ENCODE results near the gene AFG3L2.
"Not testable (repeated sequence)": the region's sequence is repeated elsewhere in the genome, so short reads cannot be mapped to it uniquely, and the experiment has no call there.

The AFG3L2 gene

GRCh38 chr18:12376754-12377555 lies at the start of gene AFG3L2:
AFG3L2 (minus strand) TSS chr18:12377227; CDS start chr18:12377082, 145 bp downstream.
- DNase-seq (ENCODE audit: low read depth in 3 of 3): peak; percentile 100

DNA sequence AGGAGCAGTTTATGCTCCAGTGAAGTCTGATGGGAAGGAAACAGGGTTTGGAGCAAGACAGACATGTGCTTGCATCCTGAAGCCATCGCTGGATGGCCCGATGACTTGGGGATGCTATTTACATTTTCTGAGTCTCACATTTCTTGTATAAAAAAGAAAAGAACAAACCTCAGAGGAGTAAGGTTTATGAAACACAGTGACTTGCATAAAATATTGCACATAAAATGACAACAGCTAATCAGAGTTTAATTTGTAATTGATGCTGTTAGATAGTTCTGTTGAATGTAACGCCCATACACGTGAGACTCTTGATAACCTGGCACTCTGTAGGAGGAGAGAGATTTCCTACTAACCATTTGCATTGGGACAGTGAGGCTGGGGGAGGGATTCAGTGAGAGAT lies 47.2 kb upstream of the AFG3L2 start:
- DNase-seq (ENCODE audit: low read depth in 3 of 3): no peak

GRCh38 chr18:12423820-12424219 lies 46.8 kb upstream of the AFG3L2 start:
- DNase-seq (ENCODE audit: low read depth in 3 of 3): no peak

GRCh38 chr18:12423393-12423792 lies 46.4 kb upstream of the AFG3L2 start:
- no peak for DNase-seq (ENCODE audit: low read depth in 3 of 3)

- DNase-seq (ENCODE audit: low read depth in 3 of 3): no peak
Measured at GRCh38 chr18:12422936-12423335, 45.9 kb upstream of the AFG3L2 start.

DNA sequence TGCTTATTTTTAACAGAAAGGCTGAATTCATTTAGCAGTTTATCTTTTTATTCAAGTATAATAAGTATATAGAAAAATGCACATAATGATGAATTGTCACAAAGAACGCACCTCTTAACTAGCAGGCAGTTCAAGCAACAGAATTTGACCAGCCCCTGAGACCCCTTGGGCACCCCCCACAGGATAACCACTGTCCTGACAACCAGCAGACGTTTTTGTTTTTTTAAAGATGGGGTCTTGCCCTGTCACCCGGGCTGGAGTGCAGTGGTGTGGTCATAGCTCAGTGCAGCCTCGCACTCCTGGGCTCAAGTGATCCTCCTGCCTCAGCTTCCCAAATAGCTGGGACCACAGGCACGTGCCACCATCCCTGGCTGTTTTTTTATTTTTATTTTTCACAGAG lies 44.7 kb upstream of the AFG3L2 start:
- DNase-seq (ENCODE audit: low read depth in 3 of 3): no peak

DNA sequence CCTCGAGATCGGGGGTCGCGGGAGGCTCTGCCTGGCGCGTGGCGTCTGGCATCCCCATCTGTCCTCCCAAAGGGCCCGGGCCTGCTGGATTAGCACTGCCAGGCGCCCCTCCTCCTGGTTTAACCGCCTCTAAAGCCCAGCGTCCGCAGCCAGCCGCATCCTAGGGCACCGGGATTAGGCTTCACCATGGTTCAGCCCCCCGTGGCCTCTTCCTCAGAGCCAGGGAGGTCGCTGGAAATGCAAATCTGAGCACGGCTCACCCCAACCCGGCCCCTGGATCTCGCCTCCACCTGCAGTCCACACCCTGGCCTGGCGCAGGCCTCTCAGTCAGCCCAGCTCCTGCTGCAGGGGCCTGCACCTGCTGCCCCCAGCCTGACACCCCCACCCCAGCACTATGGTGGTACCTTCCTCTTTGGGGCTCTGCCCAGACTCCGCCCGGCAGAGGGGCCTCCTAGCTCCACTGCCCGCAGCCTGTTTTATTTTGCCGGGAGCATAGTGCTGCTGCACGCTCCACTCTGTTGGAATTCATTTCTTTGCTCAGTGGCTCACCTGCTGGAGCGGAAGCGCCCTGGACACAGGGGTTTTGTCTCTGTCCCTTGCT lies 43.9 kb upstream of the AFG3L2 start:
- no peak for DNase-seq (ENCODE audit: low read depth in 3 of 3)

GRCh38 chr18:12417687-12418086 lies 40.7 kb upstream of the AFG3L2 start:
- DNase-seq (ENCODE audit: low read depth in 3 of 3): no peak

GRCh38 chr18:12416098-12416729 lies 39.2 kb upstream of the AFG3L2 start:
- no peak for DNase-seq (ENCODE audit: low read depth in 3 of 3)

DNA sequence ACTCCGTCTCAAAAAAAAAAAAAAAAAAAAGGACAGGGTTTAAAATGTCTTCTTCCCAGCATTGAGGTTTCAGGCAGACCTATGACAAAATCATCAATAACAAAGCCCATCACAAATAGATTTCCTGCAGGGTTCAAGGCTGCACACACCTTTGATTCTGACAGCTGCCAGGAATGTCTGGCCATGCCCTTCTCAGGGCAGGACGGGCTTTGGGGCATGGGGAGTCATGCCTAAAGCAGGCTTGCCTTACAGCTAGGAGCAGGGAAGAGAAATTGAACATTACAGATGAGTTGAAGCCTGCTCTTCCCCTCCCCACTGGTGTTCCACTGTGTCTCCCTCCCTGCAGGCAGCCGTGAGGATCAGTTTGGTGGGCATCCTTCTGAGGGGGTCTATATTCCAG lies 34.4 kb upstream of the AFG3L2 start:
- no peak for DNase-seq (ENCODE audit: low read depth in 3 of 3)

DNA sequence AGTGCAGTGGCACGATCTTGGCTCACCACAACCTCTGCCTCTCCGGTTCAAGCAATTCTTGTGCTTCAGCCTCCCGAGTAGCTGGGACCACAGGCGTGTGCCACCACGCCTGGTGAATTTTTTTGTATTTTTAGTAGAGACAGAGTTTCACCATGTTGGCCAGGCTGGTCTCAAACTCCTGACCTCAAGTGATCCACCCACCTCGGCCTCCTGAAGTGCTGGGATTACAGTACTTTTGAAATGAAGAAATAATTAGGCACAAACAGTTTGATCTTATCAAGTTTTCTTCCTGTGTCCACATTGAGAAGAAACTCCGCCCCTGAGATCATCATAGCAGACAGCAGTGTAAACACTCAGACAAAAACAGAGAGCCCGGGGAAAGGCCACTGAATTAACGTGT lies 33.7 kb upstream of the AFG3L2 start:
- not testable (repeated sequence) for DNase-seq (ENCODE audit: low read depth in 3 of 3)

GRCh38 chr18:12410081-12410481 lies 33.1 kb upstream of the AFG3L2 start:
- DNase-seq (ENCODE audit: low read depth in 3 of 3): no peak

- no peak for DNase-seq (ENCODE audit: low read depth in 3 of 3)
Measured at GRCh38 chr18:12409469-12409868, 32.4 kb upstream of the AFG3L2 start.

GRCh38 chr18:12408247-12408869 lies 31.3 kb upstream of the AFG3L2 start:
- no peak for DNase-seq (ENCODE audit: low read depth in 3 of 3)

DNA sequence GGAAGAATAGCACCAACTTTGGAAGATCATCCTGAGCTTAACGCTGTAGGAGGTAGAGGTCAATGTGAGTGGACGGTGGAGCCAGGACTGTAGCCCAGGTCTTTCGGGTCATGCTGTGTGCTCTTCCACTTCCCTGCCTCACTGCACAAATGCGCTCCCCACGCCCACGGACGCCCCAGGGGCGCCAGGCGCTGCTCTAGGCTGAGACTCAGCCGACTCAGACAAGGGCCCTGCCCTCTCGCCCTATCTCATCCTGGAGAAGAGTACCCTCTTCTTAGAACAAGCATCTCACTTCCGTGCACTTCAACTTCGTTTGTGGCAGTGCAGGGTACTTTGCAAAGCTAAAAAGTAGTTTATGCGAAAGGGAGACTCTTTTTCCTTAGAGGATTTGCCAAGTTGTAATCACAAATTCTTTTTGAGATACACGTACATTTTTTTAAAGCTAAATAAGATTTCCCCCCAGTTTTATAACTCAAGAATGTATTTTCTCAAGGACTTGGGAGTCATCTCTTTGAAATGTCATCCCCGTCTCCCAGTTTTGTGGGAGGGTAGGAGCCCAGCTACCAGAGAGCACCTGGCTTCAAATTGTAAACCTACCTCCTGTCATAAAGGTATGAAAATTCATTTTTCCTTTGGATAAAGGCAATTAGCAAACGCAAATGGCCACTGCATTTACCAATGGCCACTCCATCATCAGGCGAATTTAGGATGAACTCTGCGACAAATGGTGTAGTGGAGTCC lies 29.5 kb upstream of the AFG3L2 start:
- DNase-seq (ENCODE audit: low read depth in 3 of 3): no peak

- DNase-seq (ENCODE audit: low read depth in 3 of 3): no peak
Measured at GRCh38 chr18:12405066-12405465, 28.0 kb upstream of the AFG3L2 start.

- no peak for DNase-seq (ENCODE audit: low read depth in 3 of 3)
Measured at GRCh38 chr18:12403601-12404506, 26.8 kb upstream of the AFG3L2 start.

GRCh38 chr18:12401881-12402280 lies 24.9 kb upstream of the AFG3L2 start:
- no peak for DNase-seq (ENCODE audit: low read depth in 3 of 3)

DNA sequence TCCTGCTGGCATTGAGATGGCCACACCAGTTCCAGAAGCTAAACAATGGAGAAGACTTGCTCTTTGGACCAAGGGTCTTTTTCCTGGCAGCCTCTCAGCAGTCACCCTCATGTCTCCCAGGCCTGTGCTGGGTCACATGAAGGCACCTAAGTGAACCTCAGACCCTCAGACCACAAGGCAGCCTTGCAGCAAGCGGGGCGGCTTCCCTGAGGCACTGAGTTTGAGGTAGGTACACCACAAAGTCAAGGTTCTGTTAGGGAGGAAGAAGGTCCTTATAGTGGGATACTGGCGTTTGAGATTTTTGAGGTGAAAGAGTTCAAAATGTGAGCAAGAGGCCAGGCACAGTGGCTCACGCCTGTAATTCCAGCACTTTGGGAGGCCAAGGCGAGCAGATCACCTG lies 22.2 kb upstream of the AFG3L2 start:
- no peak for DNase-seq (ENCODE audit: low read depth in 3 of 3)

- DNase-seq (ENCODE audit: low read depth in 3 of 3): no peak
Measured at GRCh38 chr18:12398625-12399024, 21.6 kb upstream of the AFG3L2 start.

DNA sequence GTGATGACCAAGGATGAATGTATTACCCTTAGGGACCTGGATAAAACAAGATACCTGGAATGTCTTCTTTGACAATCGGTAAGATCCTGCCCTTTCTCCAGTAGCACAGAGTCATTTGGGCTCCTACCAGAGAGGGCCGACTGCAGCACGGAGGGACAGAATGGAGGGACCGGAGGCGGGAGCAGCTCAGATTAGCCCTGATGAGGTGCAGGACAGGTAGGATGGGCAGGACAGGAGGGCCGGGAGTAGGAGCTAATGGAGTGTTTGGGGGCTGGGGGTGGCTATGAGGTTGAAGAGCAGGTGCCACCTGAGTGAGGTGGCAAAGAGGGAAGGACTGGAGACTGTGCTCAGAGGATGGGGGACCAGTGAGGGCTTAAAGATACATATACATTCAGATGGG lies 20.8 kb upstream of the AFG3L2 start:
- no peak for DNase-seq (ENCODE audit: low read depth in 3 of 3)

Measured in stimulated activated CD4-positive, alpha-beta T cell treated with anti-CD3 and anti-CD28 coated beads, TNF-alpha, amount 100 ng/mL, for 24 hours (primary cell).